Activated CD8-positive, alpha-beta memory T cell treated with anti-CD3 and anti-CD28 coated beads for 36 hours (primary cell): ENCODE data around the gene GIMAP8. TPM values are rescaled to one million over a fixed set of nuclear protein-coding genes. Genes with fewer than 3 reads are reported as not detected.
"Not testable (repeated sequence)": the region's sequence is repeated elsewhere in the genome, so short reads cannot be mapped to it uniquely, and the experiment has no call there.

ENCODE experiments used
- CTCF ChIA-PET: fragments of 350-600 bp; sonication (Branson Sonifier 250); formaldehyde crosslinking; loops from one replicate; lab custom pipeline; 2021; ENCODE audit warnings: antibody characterized with exemption; lab: Charles Lee
- POLR2A ChIA-PET: fragments of 350-600 bp; sonication (Branson Sonifier 250); formaldehyde crosslinking; loops from one replicate; lab custom pipeline; 2021; ENCODE audit warnings: antibody characterized with exemption; lab: Charles Lee
- total RNA-seq, 2 experiments: library from RNA; stranded (reverse); gene quantifications; one replicate each; pipeline ENCODE4 v1.2.3, GENCODE V29; 2021

GIMAP8 gene
- total RNA-seq, 2 experiments from 2014 or later, result 6.6 to 7.5 TPM

DNA sequence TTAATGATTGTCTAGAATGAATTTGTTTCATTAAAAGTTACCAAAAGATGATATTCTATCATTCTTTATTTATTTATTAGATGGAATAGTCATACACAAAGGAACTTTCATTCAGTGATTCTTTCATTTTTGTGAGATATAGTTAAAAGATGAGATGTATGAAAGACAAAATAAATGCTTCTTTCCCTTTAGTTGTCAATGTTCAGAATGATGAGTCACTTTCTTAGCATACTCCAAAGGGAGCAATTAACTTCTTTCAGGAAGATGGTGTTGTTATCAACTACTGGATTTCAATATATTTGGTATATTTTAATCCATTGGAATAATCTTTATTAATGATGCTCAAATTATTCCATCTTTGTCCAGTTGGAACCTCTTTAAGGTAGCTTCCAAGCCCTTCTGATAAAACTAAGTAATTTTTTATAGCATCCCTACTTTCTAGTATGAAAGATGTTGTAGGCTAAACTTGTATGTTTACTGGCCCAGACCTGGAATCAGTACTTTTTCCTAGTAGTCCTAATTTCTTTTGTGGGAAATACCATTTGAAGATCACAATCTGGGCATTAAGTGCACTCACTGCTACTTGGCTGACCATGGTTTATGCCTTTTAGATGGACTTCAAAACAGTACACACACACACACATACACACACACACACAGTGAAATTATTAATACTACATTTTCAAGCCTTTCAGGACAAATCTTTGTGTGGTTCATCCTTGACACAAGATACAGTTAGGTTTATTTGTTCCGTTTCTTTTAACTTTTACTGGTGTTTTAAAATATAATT, 66.7 kb downstream of the GIMAP8 start:
- ChIA-PET POLR2A (no interaction called here), CTCF (interaction anchor here (1.2 kb wide), 1 partner anchor 64 kb away, joined by 3 read pairs; no protein-coding TSS in a partner anchor)

DNA sequence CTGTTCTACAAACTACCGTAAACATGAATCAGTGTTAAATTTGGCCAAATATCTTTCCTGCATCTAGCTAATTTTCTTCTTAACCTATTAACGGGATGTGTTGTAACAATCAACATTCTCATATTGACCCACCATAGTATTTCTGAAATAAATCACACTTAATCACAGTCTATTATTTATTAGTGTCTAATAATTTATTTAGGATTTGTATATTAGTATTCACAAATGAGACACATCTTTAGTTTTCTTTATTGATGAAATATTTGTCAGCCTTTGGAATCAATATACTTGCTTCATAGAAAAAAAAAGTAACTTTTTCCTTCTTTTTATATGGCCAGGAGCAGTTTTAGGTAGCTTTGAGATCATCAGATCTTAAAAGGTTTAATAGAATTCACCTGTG, 68.9 kb downstream of the GIMAP8 start:
- ChIA-PET POLR2A (interaction anchor here (1.4 to 2.0 kb wide), 3 partner anchors 68 to 214 kb away, joined by 3 to 12 read pairs (median 5); partner anchors contain the start of gene GIMAP8), CTCF (interaction anchor here (1.2 to 1.3 kb wide), 3 partner anchors 13 to 70 kb away, joined by 3 to 6 read pairs (median 4); no protein-coding TSS in a partner anchor)

GRCh38 chr7:150520145-150520544, 69.7 kb downstream of the GIMAP8 start:
- POLR2A ChIA-PET, result interaction anchor here (0.6 to 2.0 kb wide), 9 partner anchors 38 to 235 kb away, joined by 3 to 12 read pairs (median 3); partner anchors contain the start of genes GIMAP1, GIMAP4 and GIMAP8
- CTCF ChIA-PET, result interaction anchor here (0.6 to 1.3 kb wide), 4 partner anchors 12 to 71 kb away, joined by 3 to 6 read pairs (median 4); no protein-coding TSS in a partner anchor

DNA sequence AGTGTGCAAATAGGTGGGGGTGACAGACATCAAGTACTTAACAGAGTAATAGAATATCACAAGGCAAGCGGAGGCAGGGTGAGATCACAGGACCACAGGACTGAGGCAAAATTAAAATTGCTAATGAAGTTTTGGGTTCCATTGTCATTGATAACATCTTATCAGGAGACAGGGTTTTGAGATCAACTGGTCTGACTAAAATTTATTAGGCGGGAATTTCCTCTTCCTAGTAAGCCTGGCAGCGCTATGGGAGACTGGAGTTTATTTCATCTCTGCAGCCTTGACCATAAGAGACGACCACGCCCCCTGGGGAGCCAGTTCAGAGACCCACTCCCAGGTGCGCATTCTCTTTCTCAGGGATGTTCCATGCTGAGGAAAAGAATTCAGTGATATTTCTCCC, 72.5 kb downstream of the GIMAP8 start:
- CTCF ChIA-PET, result not testable (repeated sequence)
- POLR2A ChIA-PET, result interaction anchor here (0.7 kb wide), 2 partner anchors 43 to 141 kb away, joined by 4 read pairs; no protein-coding TSS in a partner anchor

DNA sequence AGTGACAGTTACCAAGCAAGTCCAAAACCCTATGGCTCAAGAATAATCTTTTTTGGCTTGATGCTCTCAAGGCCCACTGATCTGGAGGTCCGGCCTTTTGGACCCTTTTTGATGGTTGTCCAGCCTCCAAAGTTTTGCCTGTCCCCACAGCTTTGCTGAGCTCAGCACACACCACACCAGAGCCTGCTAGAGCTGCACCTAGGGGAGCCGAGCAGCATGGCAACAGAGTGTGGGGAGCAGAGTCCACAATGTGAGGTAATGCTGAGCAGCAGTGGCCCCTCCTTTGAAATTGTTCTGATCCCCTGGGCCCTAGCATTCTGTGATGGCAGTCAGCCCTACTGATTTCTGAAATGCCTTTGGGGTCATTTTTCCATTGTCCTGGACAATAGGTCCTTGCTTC, 73.6 kb downstream of the GIMAP8 start:
- ChIA-PET CTCF (interaction anchor here (1.0 kb wide), 1 partner anchor 232 kb away, joined by 4 read pairs; no protein-coding TSS in a partner anchor), POLR2A (no interaction called here)

Other genes starting within 250 kb of the GIMAP8 start
- gene LRRC61, start 127.3 kb upstream of the GIMAP8 start, total RNA-seq, result 10 to 100 TPM; 27.3 to 27.4 TPM
- gene ACTR3C, start 127.1 kb upstream of the GIMAP8 start, total RNA-seq, result 1 to 10 TPM; 4.7 to 7.3 TPM
- gene RARRES2, start 109.0 kb upstream of the GIMAP8 start, total RNA-seq, result not detected
- gene REPIN1, start 81.8 kb upstream of the GIMAP8 start, total RNA-seq, result 10 to 100 TPM; 59.5 to 60.7 TPM
- 1 to 10 TPM; 4.4 to 5.1 TPM for gene ZNF775, start 71.3 kb upstream of the GIMAP8 start, total RNA-seq
- 10 to 100 TPM; 19.2 to 19.7 TPM for gene GIMAP7, start 64.2 kb downstream of the GIMAP8 start, total RNA-seq
- gene GIMAP4, start 116.8 kb downstream of the GIMAP8 start, total RNA-seq, result 10 to 100 TPM; 26.3 to 30.9 TPM
- gene GIMAP6, start 181.8 kb downstream of the GIMAP8 start, total RNA-seq, result 10 to 100 TPM; 26.5 to 27.4 TPM
- gene GIMAP2, start 235.1 kb downstream of the GIMAP8 start, total RNA-seq, result 10 to 100 TPM; 30.6 to 32.1 TPM